Body of pancreas (tissue), 4 donors: Measurements from ENCODE around the gene OTOGL. TPM values are rescaled to one million over a fixed set of nuclear protein-coding genes. Genes with fewer than 3 reads are reported as not detected.

ENCODE experiments used
- ATAC-seq: fragments of 150-250 bp; one replicate; pipeline ENCODE4 v1.9.1; 2016
- DNase-seq, 4 donors: peaks; one replicate each; pipeline ENCODE4 v3.0.0-alpha.2; 2019
- H3K27ac ChIP-seq, 4 donors: fragments of 200-600 bp; sonication (generic); 1 replicate in 3 of 4; 2 replicates in 1 of 4; pipeline versions ENCODE4 v1.5.1 to v1.6.1; 2016 to 2019; ENCODE audit warnings: mild to moderate bottlenecking in 1 of 4, mixed read lengths in 1 of 4, moderate library complexity in 1 of 4
- H3K27me3 ChIP-seq, 2 donors: fragments of 200-600 bp; sonication (generic); one replicate each; pipeline ENCODE4 v1.6.0; 2016; ENCODE audit warnings: mild to moderate bottlenecking in 1 of 2
- H3K36me3 ChIP-seq, 2 donors: fragments of 200-600 bp; sonication (generic); replicated peaks in 1 of 2; 2 replicates each; pipeline ENCODE4 v1.5.1; 2016; ENCODE audit warnings: low read depth in 2 of 2; ENCODE audit not compliant: insufficient read depth in 1 of 2
- H3K4me1 ChIP-seq: fragments of 200-600 bp; sonication (generic); one replicate; pipeline ENCODE4 v1.6.0; 2016
- H3K4me3 ChIP-seq, 2 donors: fragments of 200-600 bp; sonication (generic); 1 replicate in 1 of 2; 2 replicates in 1 of 2; pipeline ENCODE4 v1.5.1; 2016 to 2019
- H3K9me3 ChIP-seq, 3 donors: fragments of 200-600 bp; sonication (generic); 1 replicate in 2 of 3; 2 replicates in 1 of 3; pipeline ENCODE4 v1.5.1; 2016
- CTCF ChIP-seq, 7 experiments: fragments of 450-650 bp in 4 of 7; fragments of 200-600 bp in 3 of 7; sonication (generic) in 3 of 7; IDR thresholded peaks; one replicate each; pipeline ENCODE4 v1.5.1; 2016 to 2019; ENCODE audit warnings: antibody characterized with exemption in 7 of 7
- POLR2A ChIP-seq, 3 donors: fragments of 450-650 bp; IDR thresholded peaks; one replicate each; pipeline ENCODE4 v1.6.1; 2016; ENCODE audit warnings: antibody characterized with exemption in 3 of 3, mild to moderate bottlenecking in 2 of 3
- WGBS, 2 donors: methylation state at CpG; one replicate each; pipeline ENCODE4 v1.1.5; 2017; 5-methylcytosine and 5-hydroxymethylcytosine counted together
- intact Hi-C: fragments of 100-400 bp; cut with DNase I; formaldehyde crosslinking; loops from one replicate; pipeline ENCODE4 v1.15.1; 2023
- total RNA-seq, 2 donors: library from RNA; depleted of rRNA; stranded (reverse); fragments of >200 nt; gene quantifications; one replicate each; pipeline ENCODE4 v1.1.0, GENCODE V29; 2016

The OTOGL gene
- total RNA-seq, 2 donors from 2014 or later = 0.26 to 0.33 TPM

DNA sequence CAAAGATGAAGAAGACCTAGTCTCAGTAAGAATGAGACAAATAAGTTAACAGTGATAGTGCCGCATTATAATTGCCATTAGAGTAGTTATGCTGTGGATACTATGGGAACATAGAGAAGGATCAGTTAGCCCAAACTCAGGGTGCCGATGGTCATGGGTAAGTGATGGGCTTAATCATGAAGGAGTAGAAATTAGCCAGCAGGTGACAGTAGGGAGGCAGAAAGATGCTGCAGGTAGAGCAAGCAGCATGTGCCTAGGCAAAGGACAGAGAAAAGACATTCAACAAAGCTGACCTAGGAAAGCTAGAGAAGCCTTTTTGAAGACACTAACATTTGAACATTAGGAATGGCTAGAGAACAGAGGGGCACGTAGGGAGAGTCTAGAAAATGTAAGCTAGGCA lies 314.1 kb downstream of the OTOGL start:
- Histone ChIP-seq H3K27me3 (no peaks in the 10 kb centered on the region), H3K9me3 (no peaks in the 10 kb centered on the region), H3K4me3 (no peak overlapping the region), H3K36me3 (no peaks in the 10 kb centered on the region), H3K27ac (no peak overlapping the region), H3K4me1 (no peaks in the 10 kb centered on the region)
- ATAC-seq = no peak
- intact Hi-C loops = loop anchor here (10.0 kb wide), 2 partner anchors 181 to 351 kb away; no protein-coding TSS in a partner anchor
- DNase-seq = no peak
- no peak for TF ChIP-seq CTCF (IDR thresholded peaks at IDR 0.05)
- TF ChIP-seq POLR2A (IDR thresholded peaks at IDR 0.05) = no peak
- WGBS, 2 donors = 63 to 79% methylated on average over 3 of the region's 3 CpGs

DNA sequence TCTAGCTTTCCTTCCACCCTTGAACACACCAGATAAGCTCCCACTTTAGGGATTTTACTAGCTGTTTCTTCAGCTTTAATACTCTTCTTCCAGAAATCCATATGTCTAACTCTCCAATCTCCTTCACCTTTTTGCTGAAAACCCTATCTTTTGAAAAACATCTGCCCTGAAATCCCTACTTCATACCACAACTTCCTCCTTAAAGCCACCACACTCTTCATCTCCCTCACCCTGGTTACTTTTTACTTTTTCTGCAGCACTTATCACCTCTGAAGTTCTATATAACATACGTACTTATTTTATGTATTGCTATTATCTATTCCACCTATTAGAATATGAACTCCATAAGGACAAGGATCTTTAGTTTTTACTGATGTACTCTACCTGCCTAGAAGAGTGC lies 316.1 kb downstream of the OTOGL start:
- TF ChIP-seq CTCF (IDR thresholded peaks at IDR 0.05) = no peak
- H3K36me3 ChIP-seq = no peaks in the 10 kb centered on the region
- H3K27me3 ChIP-seq = no peaks in the 10 kb centered on the region
- DNase-seq = no peak
- no peaks in the 10 kb centered on the region for H3K9me3 ChIP-seq
- H3K27ac ChIP-seq = no peak overlapping the region
- intact Hi-C loops = loop anchor here (10.0 kb wide), 2 partner anchors 179 to 349 kb away; no protein-coding TSS in a partner anchor
- H3K4me1 ChIP-seq = no peaks in the 10 kb centered on the region
- no peak overlapping the region for H3K4me3 ChIP-seq
- WGBS, 2 donors = 50 to 71% methylated on average over 1 of the region's 1 CpG
- no peak for ATAC-seq

- H3K9me3 ChIP-seq = no peaks in the 10 kb centered on the region
- no peaks in the 10 kb centered on the region for H3K36me3 ChIP-seq
- no peak for TF ChIP-seq CTCF (IDR thresholded peaks at IDR 0.05)
- TF ChIP-seq POLR2A (IDR thresholded peaks at IDR 0.05) = no peak
- ATAC-seq = no peak
- no peaks in the 10 kb centered on the region for H3K4me1 ChIP-seq
- no peak overlapping the region for H3K27ac ChIP-seq
- intact Hi-C loops = loop anchor here (10.0 kb wide), 2 partner anchors 175 to 345 kb away; no protein-coding TSS in a partner anchor
- no peak for DNase-seq
- no peak overlapping the region for H3K4me3 ChIP-seq
- no peaks in the 10 kb centered on the region for H3K27me3 ChIP-seq
Observed at GRCh38 chr12:80419644-80420043, 320.3 kb downstream of the OTOGL start.

- ATAC-seq (no peak), DNase-seq (no peak)
- intact Hi-C loops = no loop called here
- Histone ChIP-seq H3K27ac (no peak overlapping the region), H3K4me1 (no peaks in the 10 kb centered on the region), H3K4me3 (no peak overlapping the region), H3K9me3 (no peaks in the 10 kb centered on the region), H3K36me3 (no peaks in the 10 kb centered on the region), H3K27me3 (no peaks in the 10 kb centered on the region)
- TF ChIP-seq CTCF (IDR thresholded peaks at IDR 0.05) (no peak), POLR2A (IDR thresholded peaks at IDR 0.05) (no peak)
Observed at GRCh38 chr12:80420075-80420474, 320.7 kb downstream of the OTOGL start.

DNA sequence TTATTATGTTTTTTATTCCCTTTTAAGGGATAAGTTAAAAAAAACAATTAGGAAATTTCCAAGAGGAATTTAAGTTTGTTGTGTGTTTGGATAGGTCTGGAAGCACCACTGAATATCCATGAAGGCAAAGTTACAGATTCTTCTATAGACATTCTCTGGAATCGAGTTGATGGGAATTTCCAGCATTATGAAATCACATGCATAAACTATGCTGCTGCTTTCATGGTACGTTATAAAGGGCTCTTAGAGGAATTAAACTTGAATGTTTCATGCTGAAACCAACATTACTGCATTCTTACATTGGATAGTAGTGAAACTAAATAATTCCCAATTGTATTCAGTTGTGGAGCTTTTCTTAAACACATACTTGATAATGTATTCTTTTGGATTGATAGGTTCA lies 323.2 kb downstream of the OTOGL start:
- Histone ChIP-seq H3K9me3 (no peaks in the 10 kb centered on the region), H3K36me3 (no peaks in the 10 kb centered on the region), H3K27me3 (no peaks in the 10 kb centered on the region), H3K4me3 (no peak overlapping the region), H3K4me1 (no peaks in the 10 kb centered on the region), H3K27ac (no peak overlapping the region)
- intact Hi-C loops = no loop called here
- DNase-seq (no peak), ATAC-seq (no peak)
- WGBS, 2 donors = 17 to 20% methylated on average over 2 of the region's 2 CpGs
- TF ChIP-seq CTCF (IDR thresholded peaks at IDR 0.05) = no peak
- TF ChIP-seq POLR2A (IDR thresholded peaks at IDR 0.05) = no peak
